ENCODE data around the gene TIGD4.
A peak's percentile ranks its signal among the peaks of the same experiment; 100 is the strongest.

TIGD4 gene

GRCh38 chr4:152805071-152805650 is 25.6 kb upstream of the TIGD4 start:
- H3K27ac ChIP-seq, result no peak overlapping the region; the same call in 1 of the 2 replicates
- TF ChIP-seq ZFX (IDR thresholded peaks at IDR 0.05) (no peak), CTCF (conservative IDR thresholded peaks at IDR 0.05) (no peak)

GRCh38 chr4:152803541-152803940 is 24.0 kb upstream of the TIGD4 start:
- no peak for TF ChIP-seq CTCF (conservative IDR thresholded peaks at IDR 0.05)
- no peak for TF ChIP-seq ZFX (IDR thresholded peaks at IDR 0.05)
- H3K27ac ChIP-seq, result no peak overlapping the region

- H3K27ac ChIP-seq, result no peak overlapping the region
- TF ChIP-seq CTCF (conservative IDR thresholded peaks at IDR 0.05) (no peak), ZFX (IDR thresholded peaks at IDR 0.05) (no peak)
Measured at GRCh38 chr4:152795891-152796290, 16.4 kb upstream of the TIGD4 start.

- TF ChIP-seq CTCF (conservative IDR thresholded peaks at IDR 0.05) (no peak), ZFX (IDR thresholded peaks at IDR 0.05) (no peak)
- H3K27ac ChIP-seq, result no peak overlapping the region
Measured at GRCh38 chr4:152786627-152787026, 7.1 kb upstream of the TIGD4 start.

GRCh38 chr4:152785639-152786615 is 6.4 kb upstream of the TIGD4 start:
- H3K27ac ChIP-seq, result no peak overlapping the region

GRCh38 chr4:152784490-152785350 is 5.2 kb upstream of the TIGD4 start:
- no peak overlapping the region for H3K27ac ChIP-seq
- TF ChIP-seq ZFX (IDR thresholded peaks at IDR 0.05) (no peak), CTCF (conservative IDR thresholded peaks at IDR 0.05) (peak; percentile 27)

More at GRCh38 chr4:152785639-152786615, 6.4 kb upstream of the TIGD4 start:
- TF ChIP-seq CTCF (conservative IDR thresholded peaks at IDR 0.05) (no peak), ZFX (IDR thresholded peaks at IDR 0.05) (no peak)

Measured in C4-2B (cell line).